Measurements from ENCODE around the gene PIGO. TPM values are rescaled to one million over a fixed set of nuclear protein-coding genes. Genes with fewer than 3 reads are reported as not detected.
A peak's percentile ranks its signal among the peaks of the same experiment; 100 is the strongest.

Gene PIGO
- total and polyA plus RNA-seq, 2 of the 8 experiments (the other 6 are each of a cell fraction or from before 2014, with no cell fraction given): 20.5 to 31.3 TPM

DNA sequence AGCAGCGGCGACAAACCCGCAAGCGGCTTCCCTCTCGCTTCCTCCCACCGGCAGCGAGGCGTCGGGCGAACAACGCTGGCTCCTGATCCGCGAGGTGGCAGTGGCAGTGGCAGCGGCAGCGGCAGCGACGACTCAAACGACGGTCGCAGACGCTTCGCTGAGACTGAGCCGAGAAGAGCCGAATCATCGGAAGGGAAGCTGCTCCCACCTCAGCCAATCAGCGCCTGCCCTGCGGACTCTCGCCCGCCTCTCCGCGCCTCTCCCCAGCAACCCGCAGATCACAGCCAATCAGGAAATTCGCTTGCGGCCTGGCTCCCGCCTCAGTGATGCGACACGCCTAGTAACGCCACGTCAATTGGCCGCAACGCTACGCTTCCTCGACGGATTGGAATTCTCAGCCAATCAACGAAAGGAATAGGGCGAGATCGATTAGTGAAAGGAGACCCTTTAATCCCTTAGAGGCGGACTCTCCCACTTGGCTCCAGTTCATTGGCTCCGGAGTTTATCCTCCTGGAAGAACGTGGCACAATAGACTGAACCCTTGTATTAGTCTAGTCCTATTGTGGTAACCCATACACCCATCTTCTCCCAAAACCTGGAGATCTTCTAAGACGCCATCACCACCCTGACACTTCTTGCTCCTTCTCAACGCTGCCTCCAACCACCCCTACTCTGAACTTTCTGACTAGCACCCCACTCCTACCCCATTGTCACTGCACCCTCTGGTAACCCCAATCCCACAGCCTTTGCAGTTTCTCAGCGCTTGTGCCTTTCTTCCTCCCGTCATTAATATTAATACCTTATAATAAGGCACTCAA lies 23.7 kb downstream of the PIGO start, which contains the start of gene VCP (continued):
- TF ChIP-seq TAF7 (optimal IDR thresholded peaks at IDR 0.05; ENCODE audit: borderline replicate concordance, low read depth, low read length) (peak; percentile 89), YY1 (IDR thresholded peaks at IDR 0.05; ENCODE audit: low read depth, low read length) (no peak), TBP (IDR thresholded peaks at IDR 0.05; ENCODE audit: low read depth, low read length) (peak; percentile 79), EP300 (IDR thresholded peaks at IDR 0.05; ENCODE audit: borderline replicate concordance in 1 of 2, low read depth in 2 of 2, low read length in 2 of 2) (no peak), RFX5 (IDR thresholded peaks at IDR 0.05; ENCODE audit: borderline replicate concordance, low read depth, low read length) (peak; percentile 97), EZH2 (IDR thresholded peaks at IDR 0.05; ENCODE audit: low read depth, low read length, severe bottlenecking) (no peak), MAFK (IDR thresholded peaks at IDR 0.05; ENCODE audit: low read depth, low read length) (peak; percentile 53; the same call in 1 of the 2 replicates), PHF8 (conservative IDR thresholded peaks at IDR 0.05; ENCODE audit: low read depth, low read length) (peak; percentile 8; the same call in 1 of the 2 replicates), TAF1 (IDR thresholded peaks at IDR 0.05; ENCODE audit: low read depth, low read length) (peak; percentile 84), SP2 (IDR thresholded peaks at IDR 0.05; ENCODE audit: low read length) (peak; percentile 76), POLR2A (IDR thresholded peaks at IDR 0.05; ENCODE audit: control extremely low read depth in 1 of 2, low read depth in 2 of 2, low read length in 2 of 2) (peak; percentile 94 to 98), KDM5A (IDR thresholded peaks at IDR 0.05; ENCODE audit: low read length) (no peak), JUN (IDR thresholded peaks at IDR 0.05; ENCODE audit: low read depth, low read length) (no peak)
